ENCODE measurements around the gene STX1A.
A peak's percentile ranks its signal among the peaks of the same experiment; 100 is the strongest.

STX1A gene

DNA sequence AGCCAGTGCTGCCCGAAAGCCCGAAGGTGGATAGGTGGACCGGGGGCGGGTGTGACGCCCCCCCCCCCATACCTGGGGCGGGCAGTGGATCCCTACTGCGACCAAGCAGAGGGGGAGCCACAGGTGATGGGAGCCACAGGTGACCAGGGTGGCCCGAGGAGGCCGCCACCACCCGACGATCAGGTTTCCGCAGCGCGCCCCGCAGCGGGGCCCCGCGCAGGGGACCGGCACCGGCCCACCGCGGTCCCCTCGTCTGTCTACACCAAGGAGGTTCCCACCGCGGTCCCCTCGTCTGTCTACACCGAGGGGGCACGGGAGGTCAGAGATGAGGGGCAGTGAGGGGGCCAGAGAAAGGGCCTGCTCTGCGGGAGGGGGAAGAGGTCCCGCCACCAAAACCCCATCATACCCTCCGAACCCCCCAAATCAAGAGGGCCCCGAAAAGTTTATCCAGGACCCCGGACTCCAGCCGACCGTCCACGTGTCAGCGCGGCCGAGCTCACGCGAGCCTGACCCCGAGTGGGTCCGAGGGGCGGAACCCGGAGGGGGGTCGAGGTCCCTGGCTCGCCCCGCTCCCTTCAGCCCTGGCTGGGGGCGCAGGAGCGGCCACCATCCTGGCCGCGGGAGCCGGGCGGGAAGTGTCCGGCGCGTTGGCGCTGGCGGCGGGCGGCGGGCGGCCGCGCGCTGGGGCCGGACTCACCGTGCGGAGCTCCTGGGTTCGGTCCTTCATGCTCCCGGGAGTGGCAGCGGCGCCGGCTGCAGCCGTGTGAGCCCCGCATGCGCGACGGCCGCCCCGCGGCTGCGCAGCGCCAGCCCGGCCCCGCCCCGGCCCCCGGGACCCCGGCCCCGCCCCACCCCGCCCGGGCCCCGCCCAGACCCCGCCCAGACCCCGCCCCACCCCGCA lies at the start of gene STX1A:
STX1A (minus strand) TSS at position 765 of the 901 bp plus-strand sequence; CDS start at position 727, 38 bp downstream.
- no peaks in the 10 kb centered on the region for H3K9me2 ChIP-seq (ENCODE audit: low read depth, low read length)
- no peaks in the 10 kb centered on the region for H3F3A ChIP-seq (ENCODE audit: insufficient read depth, low read length)
- no peaks in the 10 kb centered on the region for H4K20me1 ChIP-seq (ENCODE audit: insufficient read depth, low read length)
- no peaks in the 10 kb centered on the region for H3K9me3 ChIP-seq (ENCODE audit: low read length)
- H3K4me3 ChIP-seq (ENCODE audit: low read depth, low read length, poor library complexity, severe bottlenecking), result peak within 1 kb of the TSS; percentile 81
- H3K79me2 ChIP-seq (ENCODE audit: insufficient read depth, low read length), result no peaks in the 10 kb centered on the region
- H3K9ac ChIP-seq (ENCODE audit: low read length), result peak within 1 kb of the TSS; percentile 80
- peak within 1 kb of the TSS; percentile 87 for H3K4me2 ChIP-seq (ENCODE audit: low read length)
- no peaks in the 10 kb centered on the region for H3K36me3 ChIP-seq (ENCODE audit: insufficient read depth, low read length)
- H3K4me1 ChIP-seq (ENCODE audit: insufficient read depth, low read length, severe bottlenecking), result peaks cover 19% of the 10 kb centered on the region
- no peak for TF ChIP-seq EZH2 (IDR thresholded peaks at IDR 0.05; ENCODE audit: borderline replicate concordance, low read length)
- TF ChIP-seq, protein P1, sequence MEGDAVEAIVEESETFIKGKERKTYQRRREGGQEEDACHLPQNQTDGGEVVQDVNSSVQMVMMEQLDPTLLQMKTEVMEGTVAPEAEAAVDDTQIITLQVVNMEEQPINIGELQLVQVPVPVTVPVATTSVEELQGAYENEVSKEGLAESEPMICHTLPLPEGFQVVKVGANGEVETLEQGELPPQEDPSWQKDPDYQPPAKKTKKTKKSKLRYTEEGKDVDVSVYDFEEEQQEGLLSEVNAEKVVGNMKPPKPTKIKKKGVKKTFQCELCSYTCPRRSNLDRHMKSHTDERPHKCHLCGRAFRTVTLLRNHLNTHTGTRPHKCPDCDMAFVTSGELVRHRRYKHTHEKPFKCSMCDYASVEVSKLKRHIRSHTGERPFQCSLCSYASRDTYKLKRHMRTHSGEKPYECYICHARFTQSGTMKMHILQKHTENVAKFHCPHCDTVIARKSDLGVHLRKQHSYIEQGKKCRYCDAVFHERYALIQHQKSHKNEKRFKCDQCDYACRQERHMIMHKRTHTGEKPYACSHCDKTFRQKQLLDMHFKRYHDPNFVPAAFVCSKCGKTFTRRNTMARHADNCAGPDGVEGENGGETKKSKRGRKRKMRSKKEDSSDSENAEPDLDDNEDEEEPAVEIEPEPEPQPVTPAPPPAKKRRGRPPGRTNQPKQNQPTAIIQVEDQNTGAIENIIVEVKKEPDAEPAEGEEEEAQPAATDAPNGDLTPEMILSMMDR (IDR thresholded peaks at IDR 0.05; ENCODE audit: low read length), result no peak; the same call in 1 of the 2 replicates
- no peak within 1 kb of the TSS for H3K27ac ChIP-seq (ENCODE audit: low read depth, low read length, poor library complexity, severe bottlenecking)
- 0 out of 2 replicates have a peak, but pooled peaks cover 5% of the 10 kb centered on the region for H3K27me3 ChIP-seq (ENCODE audit: insufficient read depth, low read length)
- H2AFZ ChIP-seq (ENCODE audit: low read length), result peak within 1 kb of the TSS; percentile 70; the same call in 1 of the 2 replicates

DNA sequence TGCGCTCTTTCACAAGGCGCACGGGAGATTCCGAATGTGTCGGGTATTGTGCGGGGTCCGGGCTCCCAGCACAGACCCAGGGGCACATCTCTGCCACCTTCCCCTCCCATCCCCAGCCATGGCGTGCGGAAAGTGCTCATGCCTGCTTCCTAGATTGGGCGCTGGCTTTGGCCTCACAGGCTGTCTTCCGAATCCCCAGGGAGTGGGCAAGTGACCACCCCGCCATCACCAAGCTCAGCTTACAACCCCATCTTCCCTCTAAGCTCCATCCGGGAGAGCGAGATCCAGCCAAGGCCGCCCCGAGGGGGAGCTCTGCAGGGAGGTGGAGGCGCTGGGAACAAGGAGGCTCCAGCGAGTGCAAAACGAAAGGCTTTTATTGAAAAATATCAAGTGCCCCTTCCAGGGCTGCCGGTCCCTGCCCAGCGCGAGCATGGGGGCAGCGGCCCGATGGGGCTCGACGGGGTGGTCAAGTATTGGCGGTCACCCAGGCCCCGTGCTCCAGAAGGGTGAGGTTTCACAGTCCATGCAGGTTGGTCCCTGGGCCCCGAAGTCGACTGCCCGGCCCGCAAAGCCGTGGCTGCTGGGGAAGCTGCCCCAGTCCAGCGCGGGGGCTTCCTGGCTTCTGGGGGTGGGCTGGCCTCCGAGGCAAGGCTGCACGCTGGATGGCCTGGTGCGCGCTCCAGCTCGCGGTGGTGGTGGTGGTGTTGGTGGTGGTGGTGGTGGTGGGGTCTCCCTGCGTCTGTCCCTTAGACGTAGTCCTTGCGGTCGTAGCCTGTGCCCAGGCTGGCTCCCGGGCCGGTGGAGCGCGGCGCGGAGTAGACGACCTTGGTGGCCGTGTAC lies 49.4 kb upstream of the STX1A start:
- Histone ChIP-seq H3K4me1 (ENCODE audit: insufficient read depth, low read length, severe bottlenecking) (no peaks in the 10 kb centered on the region), H3K36me3 (ENCODE audit: insufficient read depth, low read length) (no peaks in the 10 kb centered on the region), H3K9ac (ENCODE audit: low read length) (no peak overlapping the region), H4K20me1 (ENCODE audit: insufficient read depth, low read length) (no peaks in the 10 kb centered on the region), H3K79me2 (ENCODE audit: insufficient read depth, low read length) (no peaks in the 10 kb centered on the region), H3K4me3 (ENCODE audit: low read depth, low read length, poor library complexity, severe bottlenecking) (no peak overlapping the region), H2AFZ (ENCODE audit: low read length) (no peak overlapping the region), H3K9me3 (ENCODE audit: low read length) (no peaks in the 10 kb centered on the region), H3K27ac (ENCODE audit: low read depth, low read length, poor library complexity, severe bottlenecking) (no peak overlapping the region), H3K9me2 (ENCODE audit: low read depth, low read length) (no peaks in the 10 kb centered on the region), H3F3A (ENCODE audit: insufficient read depth, low read length) (no peaks in the 10 kb centered on the region), H3K4me2 (ENCODE audit: low read length) (no peak overlapping the region), H3K27me3 (ENCODE audit: insufficient read depth, low read length) (no peaks in the 10 kb centered on the region)
- TF ChIP-seq, protein P1 (IDR thresholded peaks at IDR 0.05; ENCODE audit: low read length), result no peak
- TF ChIP-seq EZH2 (IDR thresholded peaks at IDR 0.05; ENCODE audit: borderline replicate concordance, low read length), result no peak

DNA sequence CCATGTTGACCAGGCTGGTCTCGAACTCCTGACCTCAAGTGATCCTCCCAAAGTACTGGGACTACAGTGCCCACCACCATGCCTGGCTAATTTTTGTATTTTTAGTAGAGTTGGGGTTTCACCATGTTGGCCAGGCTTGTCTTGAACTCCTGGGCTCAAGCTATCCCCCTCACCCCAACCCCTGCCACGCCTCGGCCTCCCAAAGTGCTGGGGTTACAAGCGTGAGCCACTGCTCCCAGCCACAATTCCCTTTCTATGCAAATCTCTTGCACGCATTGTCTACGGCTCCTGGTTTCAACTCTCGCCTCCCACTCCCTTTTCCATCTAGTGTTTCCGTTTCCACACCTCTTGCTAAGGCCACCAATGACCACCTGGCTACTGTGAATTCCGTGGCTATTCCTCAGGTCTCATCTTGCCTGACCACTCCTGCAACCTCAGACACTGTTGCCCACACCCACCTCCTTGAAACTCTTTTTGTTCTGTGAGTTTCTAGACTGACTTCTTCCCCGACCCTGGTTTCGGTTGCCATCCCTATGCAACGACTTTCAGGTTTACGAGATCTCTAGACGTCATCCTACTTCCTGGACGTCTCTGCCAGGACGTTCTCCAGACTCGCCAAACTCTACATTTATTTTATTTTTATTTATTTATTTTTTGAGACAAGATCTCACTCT lies 47.2 kb upstream of the STX1A start:
- Histone ChIP-seq H3K27ac (ENCODE audit: low read depth, low read length, poor library complexity, severe bottlenecking) (no peak overlapping the region), H3K4me3 (ENCODE audit: low read depth, low read length, poor library complexity, severe bottlenecking) (no peak overlapping the region), H3K4me1 (ENCODE audit: insufficient read depth, low read length, severe bottlenecking) (no peaks in the 10 kb centered on the region), H3K27me3 (ENCODE audit: insufficient read depth, low read length) (peaks cover 5% of the 10 kb centered on the region; the same call in 1 of the 2 replicates), H3K9me2 (ENCODE audit: low read depth, low read length) (no peaks in the 10 kb centered on the region), H3K9me3 (ENCODE audit: low read length) (no peaks in the 10 kb centered on the region), H3F3A (ENCODE audit: insufficient read depth, low read length) (no peaks in the 10 kb centered on the region), H3K36me3 (ENCODE audit: insufficient read depth, low read length) (no peaks in the 10 kb centered on the region), H3K4me2 (ENCODE audit: low read length) (no peak overlapping the region), H3K9ac (ENCODE audit: low read length) (no peak overlapping the region), H2AFZ (ENCODE audit: low read length) (no peak overlapping the region), H3K79me2 (ENCODE audit: insufficient read depth, low read length) (no peaks in the 10 kb centered on the region), H4K20me1 (ENCODE audit: insufficient read depth, low read length) (no peaks in the 10 kb centered on the region)
- TF ChIP-seq, protein P1 (IDR thresholded peaks at IDR 0.05; ENCODE audit: low read length), result no peak
- TF ChIP-seq EZH2 (IDR thresholded peaks at IDR 0.05; ENCODE audit: borderline replicate concordance, low read length), result no peak

Data from OCI-LY1 (cell line).